Esophagus (tissue), 2 donors: ENCODE data around the gene CALR. TPM values are rescaled to one million over a fixed set of nuclear protein-coding genes. Genes with fewer than 3 reads are reported as not detected.
"Not testable (repeated sequence)": the region's sequence is repeated elsewhere in the genome, so short reads cannot be mapped to it uniquely, and the experiment has no call there.

ENCODE experiments used
- H3K27ac ChIP-seq, 2 donors: one replicate each; pipeline ENCODE4 v1.5.1; 2013; ENCODE audit warnings: low read depth in 2 of 2, mild to moderate bottlenecking in 2 of 2, inconsistent platforms in 1 of 2, low read length in 1 of 2, moderate library complexity in 1 of 2
- H3K27me3 ChIP-seq, 2 donors: one replicate each; pipeline ENCODE4 v1.6.1; 2013; ENCODE audit warnings: low read length in 2 of 2, control low read depth in 1 of 2, mild to moderate bottlenecking in 1 of 2; ENCODE audit not compliant: insufficient read depth in 2 of 2, control insufficient read depth in 1 of 2
- H3K36me3 ChIP-seq, 2 donors: one replicate each; pipeline ENCODE4 v1.6.1; 2013; ENCODE audit warnings: low read length in 1 of 2; ENCODE audit not compliant: control insufficient read depth in 2 of 2, insufficient read depth in 2 of 2
- H3K4me1 ChIP-seq, 2 donors: one replicate each; pipeline ENCODE4 v1.6.1; 2013; ENCODE audit warnings: low read length in 1 of 2; ENCODE audit not compliant: control insufficient read depth in 2 of 2, insufficient read depth in 2 of 2
- H3K4me3 ChIP-seq, 2 donors: one replicate each; pipeline ENCODE4 v1.5.1; 2013; ENCODE audit warnings: low read length in 2 of 2, mild to moderate bottlenecking in 2 of 2, low read depth in 1 of 2, moderate library complexity in 1 of 2
- H3K9me3 ChIP-seq, 2 donors: one replicate each; pipeline ENCODE4 v1.6.1; 2013; ENCODE audit warnings: mild to moderate bottlenecking in 2 of 2, low read depth in 1 of 2, low read length in 1 of 2, moderate library complexity in 1 of 2; ENCODE audit not compliant: control insufficient read depth in 2 of 2, insufficient read depth in 1 of 2
- WGBS, 2 donors: extraction: QIAGEN DNeasy Blood & Tissue Kit; methylation state at CpG; one replicate each; pipeline ENCODE4 v1.1.7; 2013; 5-methylcytosine and 5-hydroxymethylcytosine counted together
- polyA plus RNA-seq, 2 donors: library from polyadenylated mRNA; stranded (reverse); fragments of 200-250 nt; gene quantifications; one replicate each; pipeline ENCODE4 v1.2.3, GENCODE V29; 2013
- donor health status: healthy with polysubstance abuse.
- donor health status: Bipolar disorder and iron deficiency.

CALR gene
- polyA plus RNA-seq: 100 to 1,000 TPM; 173 to 361 TPM

DNA sequence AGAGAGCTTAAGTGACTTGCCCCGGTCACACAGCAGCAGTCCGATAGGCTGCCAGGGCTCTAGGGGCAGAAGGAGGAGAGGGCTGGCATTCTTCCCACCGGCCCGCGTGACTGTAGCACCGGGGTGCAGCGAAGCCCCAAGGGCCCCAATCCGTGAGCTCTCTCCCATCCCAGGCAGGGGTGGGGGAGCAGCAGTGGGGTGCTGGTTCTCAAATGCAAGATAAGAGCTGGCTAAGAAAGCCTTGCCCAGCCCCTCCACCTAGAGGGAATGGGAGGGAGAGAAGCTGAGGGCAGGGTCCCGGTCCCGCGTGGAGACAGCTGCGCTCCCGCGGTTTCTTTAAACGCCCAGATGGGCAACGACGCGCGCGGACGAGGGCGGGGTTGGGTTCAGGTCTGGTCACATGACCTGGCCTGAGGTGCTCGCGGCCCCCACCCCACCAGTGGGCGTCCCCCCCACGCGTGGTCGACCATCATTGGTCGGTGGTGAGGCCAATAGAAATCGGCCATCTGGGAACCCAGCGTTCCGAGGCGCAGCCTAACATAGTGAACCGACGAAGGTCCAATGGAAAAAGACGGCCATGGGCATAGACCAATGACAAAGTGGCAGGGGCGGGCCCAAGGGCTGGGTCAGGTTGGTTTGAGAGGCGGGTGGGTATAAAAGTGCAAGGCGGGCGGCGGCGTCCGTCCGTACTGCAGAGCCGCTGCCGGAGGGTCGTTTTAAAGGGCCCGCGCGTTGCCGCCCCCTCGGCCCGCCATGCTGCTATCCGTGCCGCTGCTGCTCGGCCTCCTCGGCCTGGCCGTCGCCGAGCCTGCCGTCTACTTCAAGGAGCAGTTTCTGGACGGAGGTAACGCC lies at the start of gene CALR:
Gene CALR (plus strand): TSS at position 683 of the 852 bp plus-strand sequence. CDS start 71 bp downstream, at position 754.
- Histone ChIP-seq H3K4me1 (peaks cover 3 to 16% of the 10 kb centered on the region in 2 donors), H3K36me3 (peaks cover 3 to 20% of the 10 kb centered on the region in 2 donors), H3K9me3 (no peaks in the 10 kb centered on the region), H3K27me3 (no peaks in the 10 kb centered on the region), H3K27ac (peak within 1 kb of the TSS; percentile 90 to 97), H3K4me3 (peak within 1 kb of the TSS; percentile 88 to 99)
- WGBS, 2 donors: 0% methylated on average over 54 to 63 of the region's 63 CpGs

DNA sequence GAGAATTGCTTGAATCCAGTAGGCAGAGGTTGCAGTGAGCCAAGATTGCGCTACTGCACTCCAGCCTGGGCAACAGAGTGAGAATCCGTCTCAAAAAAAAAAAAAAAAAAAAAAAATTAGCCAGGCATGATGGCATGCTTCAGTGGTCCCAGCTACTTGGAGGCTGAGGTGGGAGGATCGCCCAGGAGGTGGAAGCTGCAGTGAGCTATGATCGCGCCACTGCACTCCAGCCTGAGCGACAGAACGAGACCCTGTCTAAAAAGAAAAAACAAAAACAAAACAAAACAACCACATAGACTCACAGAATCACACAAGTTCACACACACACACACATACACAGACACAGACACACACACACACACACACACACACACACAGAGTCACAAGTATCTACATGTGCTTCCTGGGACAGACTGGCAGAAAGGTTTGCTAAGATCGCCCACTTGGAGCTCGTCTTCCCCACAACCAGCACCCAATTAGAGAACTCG lies 48.1 kb upstream of the CALR start:
- peak overlapping the region in 1 of 2 donors; percentile 4 for H3K4me3 ChIP-seq
- not testable (repeated sequence) for H3K36me3 ChIP-seq, H3K27me3 ChIP-seq, H3K9me3 ChIP-seq
- WGBS, 2 donors: 30 to 31% methylated on average over 10 of the region's 10 CpGs
- peaks cover 4 to 11% of the 10 kb centered on the region in 2 donors for H3K4me1 ChIP-seq
- H3K27ac ChIP-seq: peak overlapping the region; percentile 70 to 83

DNA sequence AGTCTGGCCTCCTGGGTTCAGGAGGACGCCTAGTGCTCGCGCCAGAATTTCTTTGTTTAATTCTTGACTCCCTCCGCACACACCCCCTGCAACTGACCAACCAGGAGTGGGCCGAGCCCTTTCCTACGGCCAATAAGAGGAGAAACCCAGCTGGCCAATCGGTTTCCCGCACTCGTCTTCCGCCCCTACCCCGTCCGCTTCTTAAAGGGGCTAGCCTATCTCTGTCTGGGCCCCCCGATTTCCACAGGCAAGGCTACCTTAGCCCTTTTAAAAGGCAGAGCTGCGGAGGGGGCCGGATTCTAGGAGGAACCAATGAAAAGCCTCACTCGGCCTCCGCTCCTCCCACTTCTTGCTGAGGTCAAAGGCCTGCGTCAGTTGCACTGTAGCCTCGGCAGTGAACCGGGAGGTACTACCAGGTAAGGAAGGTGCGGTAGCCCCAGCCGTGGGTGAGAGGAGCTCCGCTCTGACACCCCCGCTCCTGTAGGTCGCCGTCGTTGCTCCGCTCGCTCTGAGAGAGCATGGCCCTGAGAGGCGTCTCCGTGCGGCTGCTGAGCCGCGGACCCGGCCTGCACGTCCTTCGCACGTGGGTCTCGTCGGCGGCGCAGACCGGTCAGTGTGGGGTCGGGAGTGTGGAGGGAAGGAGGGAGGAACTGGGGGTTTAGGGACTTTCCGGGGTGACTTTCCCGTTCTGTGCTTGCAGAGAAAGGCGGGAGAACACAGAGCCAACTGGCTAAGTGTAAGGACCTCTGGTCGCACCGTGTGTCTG lies 47.4 kb upstream of the CALR start, which contains the start of gene GCDH:
Gene GCDH (plus strand): TSS at position 374 of the 766 bp plus-strand sequence. CDS start 145 bp downstream, at position 519.
- H3K27me3 ChIP-seq: no peaks in the 10 kb centered on the region
- no peaks in the 10 kb centered on the region for H3K9me3 ChIP-seq
- H3K27ac ChIP-seq: peak within 1 kb of the TSS; percentile 70 to 90
- peaks cover 0 to 11% of the 10 kb centered on the region in 2 donors for H3K36me3 ChIP-seq
- 0 to 1% methylated on average over 49 of the region's 49 CpGs for WGBS, 2 donors
- H3K4me1 ChIP-seq: peaks cover 2 to 11% of the 10 kb centered on the region in 2 donors
- peak within 1 kb of the TSS; percentile 83 to 94 for H3K4me3 ChIP-seq

DNA sequence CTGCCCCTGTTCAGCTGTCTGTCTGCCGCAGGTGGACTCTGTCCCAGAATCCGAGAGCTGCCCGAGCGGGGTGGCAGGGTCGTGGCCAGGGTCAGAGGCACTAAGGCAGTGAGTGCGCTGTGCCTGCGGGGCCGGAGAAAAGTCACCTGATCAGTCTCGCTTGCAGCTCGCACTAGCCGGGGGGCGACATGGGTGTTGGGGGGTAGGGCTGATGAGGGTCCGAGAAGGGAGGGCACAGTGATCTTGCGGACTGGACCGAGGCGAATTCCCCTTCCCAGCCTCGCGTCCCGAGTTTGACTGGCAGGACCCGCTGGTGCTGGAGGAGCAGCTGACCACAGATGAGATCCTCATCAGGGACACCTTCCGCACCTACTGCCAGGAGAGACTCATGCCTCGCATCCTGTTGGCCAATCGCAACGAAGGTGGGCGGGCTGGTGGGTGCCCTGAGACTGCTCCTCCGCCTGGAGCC lies 46.8 kb upstream of the CALR start:
- no peaks in the 10 kb centered on the region for H3K27me3 ChIP-seq
- H3K36me3 ChIP-seq: peaks cover 4 to 18% of the 10 kb centered on the region in 2 donors
- peaks cover 2 to 11% of the 10 kb centered on the region in 2 donors for H3K4me1 ChIP-seq
- 4 to 9% methylated on average over 26 of the region's 26 CpGs for whole genome bisulfite sequencing, 2 donors
- H3K27ac ChIP-seq: peak overlapping the region in 1 of 2 donors; percentile 90
- H3K9me3 ChIP-seq: no peaks in the 10 kb centered on the region
- H3K4me3 ChIP-seq: peak overlapping the region; percentile 83 to 94

DNA sequence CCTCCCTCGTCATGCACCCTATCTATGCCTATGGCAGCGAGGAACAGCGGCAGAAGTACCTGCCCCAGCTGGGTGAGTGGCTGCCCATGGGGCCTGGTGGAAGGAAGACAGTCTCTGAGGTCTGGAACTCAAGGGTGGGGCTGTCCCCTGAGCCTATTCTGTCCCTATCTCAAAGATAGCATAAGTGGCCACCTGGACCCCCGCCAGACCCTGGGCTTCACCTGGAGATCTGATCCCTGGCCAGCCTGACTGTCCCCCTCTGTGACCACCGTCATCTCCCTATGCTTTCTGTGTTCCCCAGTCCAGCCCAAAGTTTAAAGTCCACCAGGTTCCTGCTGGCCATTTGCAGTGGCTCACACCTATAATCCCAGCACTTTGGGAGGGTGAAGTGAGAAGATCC lies 44.8 kb upstream of the CALR start:
- Histone ChIP-seq H3K4me1 (peaks cover 2 to 11% of the 10 kb centered on the region in 2 donors), H3K27me3 (no peaks in the 10 kb centered on the region), H3K4me3 (no peak overlapping the region), H3K9me3 (no peaks in the 10 kb centered on the region), H3K27ac (no peak overlapping the region), H3K36me3 (peaks cover 4 to 28% of the 10 kb centered on the region in 2 donors)
- WGBS, 2 donors: 94 to 96% methylated on average over 5 of the region's 5 CpGs

DNA sequence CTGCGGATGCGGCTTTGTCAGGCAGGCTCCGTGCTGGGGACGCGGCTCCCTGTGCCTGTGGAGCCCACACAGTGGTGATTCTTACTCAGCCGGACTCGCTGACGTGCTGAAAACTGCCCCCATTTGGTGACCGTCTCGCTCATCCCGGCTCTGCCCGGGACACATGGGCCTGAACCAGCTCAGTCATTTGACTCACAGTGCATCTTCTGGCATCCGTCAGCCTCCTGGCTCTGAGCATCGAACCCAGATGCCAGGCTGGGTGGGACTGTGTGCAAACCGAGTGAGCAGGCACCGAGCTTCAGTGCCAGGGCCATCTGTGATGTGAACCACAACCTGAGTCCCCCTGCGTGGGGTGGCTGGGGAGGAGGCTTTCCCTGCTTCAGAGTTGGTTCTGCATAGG lies 41.9 kb upstream of the CALR start:
- Histone ChIP-seq H3K36me3 (peaks cover 4 to 30% of the 10 kb centered on the region in 2 donors), H3K4me3 (no peak overlapping the region), H3K27me3 (no peaks in the 10 kb centered on the region), H3K27ac (no peak overlapping the region), H3K4me1 (peaks cover 2 to 8% of the 10 kb centered on the region in 2 donors), H3K9me3 (no peaks in the 10 kb centered on the region)
- 93 to 96% methylated on average over 17 of the region's 17 CpGs for WGBS, 2 donors

DNA sequence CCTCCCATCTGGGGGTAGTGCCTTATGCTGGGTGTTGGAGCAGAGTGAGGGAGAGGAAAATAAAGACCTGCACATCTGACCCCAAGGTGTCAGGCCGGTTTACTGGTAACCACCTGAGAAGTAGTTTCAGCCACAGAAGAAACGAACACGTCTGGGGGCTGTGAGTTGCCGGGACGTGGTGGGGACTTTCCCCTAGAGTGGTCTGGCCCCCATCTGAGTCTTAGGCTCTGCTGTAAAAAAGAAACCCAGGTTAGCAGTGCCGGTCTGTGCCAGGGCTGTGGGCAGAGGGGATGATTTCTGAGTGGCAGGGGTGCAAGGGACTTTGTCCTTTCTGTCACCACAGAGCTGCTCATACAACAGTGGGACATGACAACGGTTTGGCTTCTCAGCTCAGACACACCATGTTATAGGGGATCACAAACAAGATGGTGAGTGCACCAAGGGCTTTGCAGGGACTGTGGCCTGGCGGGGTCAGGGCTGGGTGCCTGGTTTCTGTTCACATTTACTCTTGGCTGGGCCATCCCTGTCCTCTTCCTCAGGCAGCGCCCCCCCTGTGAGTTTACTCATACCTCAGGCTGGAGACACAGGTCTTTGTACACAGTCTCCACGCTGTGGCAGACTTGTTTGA lies 38.4 kb upstream of the CALR start:
- H3K4me3 ChIP-seq: no peak overlapping the region

DNA sequence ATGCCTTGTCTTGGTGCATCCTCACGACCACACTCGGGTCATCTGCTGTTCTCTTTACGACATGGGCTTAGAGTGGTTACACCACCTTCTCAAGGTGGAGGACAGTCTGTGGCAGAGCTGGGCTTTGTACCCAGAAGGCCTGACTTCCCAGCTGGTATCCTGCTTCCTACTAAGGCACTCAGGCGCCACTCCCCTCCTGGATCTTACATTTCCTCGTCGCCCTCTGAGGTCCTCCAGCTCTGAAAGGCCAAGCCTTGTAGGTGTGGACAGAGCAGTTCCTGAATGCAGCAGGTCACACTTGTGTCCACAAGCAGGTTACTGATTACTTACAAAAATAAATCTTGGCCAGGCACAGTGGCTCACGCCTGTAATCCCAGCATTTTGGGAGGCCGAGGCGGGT lies 31.2 kb upstream of the CALR start:
- WGBS, 2 donors: 87 to 88% methylated on average over 9 of the region's 9 CpGs
- Histone ChIP-seq H3K9me3 (no peaks in the 10 kb centered on the region), H3K27ac (no peak overlapping the region), H3K36me3 (no peaks in the 10 kb centered on the region), H3K27me3 (no peaks in the 10 kb centered on the region), H3K4me1 (no peaks in the 10 kb centered on the region), H3K4me3 (no peak overlapping the region)

More for the DNA sequence above, 38.4 kb upstream of the CALR start:
- no peaks in the 10 kb centered on the region for H3K9me3 ChIP-seq
- H3K4me1 ChIP-seq: no peaks in the 10 kb centered on the region
- no peaks in the 10 kb centered on the region for H3K27me3 ChIP-seq
- H3K27ac ChIP-seq: no peak overlapping the region
- 82% methylated on average over 10 of the region's 10 CpGs for WGBS, 2 donors
- H3K36me3 ChIP-seq: peaks cover 4 to 21% of the 10 kb centered on the region in 2 donors

DNA sequence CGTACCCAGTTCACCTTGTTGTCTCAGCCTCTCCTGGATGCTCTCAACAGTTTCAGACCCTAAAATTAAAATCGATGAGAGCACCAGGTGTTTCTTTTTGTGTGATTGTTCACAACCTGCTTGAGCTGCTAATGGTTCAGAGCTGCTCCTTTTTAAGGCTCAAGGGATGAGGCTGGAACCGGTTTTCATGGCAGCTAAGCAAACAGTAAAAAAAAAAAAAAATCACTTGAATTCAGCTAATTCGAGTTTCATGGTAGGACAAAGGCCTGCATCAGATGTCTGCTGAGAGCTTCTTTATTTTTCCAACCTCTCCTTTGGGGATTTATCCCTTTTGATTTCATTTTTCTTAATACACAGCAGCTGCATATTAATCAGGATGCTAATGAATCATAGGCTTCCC lies 25.8 kb upstream of the CALR start:
- H3K4me3 ChIP-seq: peak overlapping the region in 1 of 2 donors; percentile 23
- WGBS, 2 donors: 33 to 37% methylated on average over 4 of the region's 4 CpGs
- no peaks in the 10 kb centered on the region for H3K27me3 ChIP-seq
- H3K36me3 ChIP-seq: no peaks in the 10 kb centered on the region
- H3K27ac ChIP-seq: peak overlapping the region; percentile 89 to 93
- H3K9me3 ChIP-seq: no peaks in the 10 kb centered on the region
- H3K4me1 ChIP-seq: peaks cover 0 to 13% of the 10 kb centered on the region in 2 donors
